ENCODE results near the gene GYG1.

GYG1 gene

GRCh38 chr3:149019580-149019979 is 28.2 kb downstream of the GYG1 start:
- no peak for DNase-seq

- no peak for DNase-seq
These were observed 29.0 kb downstream of the GYG1 start for GRCh38 chr3:149020196-149020838.

GRCh38 chr3:149020839-149021252 is 29.5 kb downstream of the GYG1 start:
- DNase-seq: no peak

- DNase-seq: no peak
These were observed 30.5 kb downstream of the GYG1 start for GRCh38 chr3:149021830-149022229.

- DNase-seq: no peak
These were observed 32.6 kb downstream of the GYG1 start for GRCh38 chr3:149023951-149024350.

- DNase-seq: no peak
These were observed 35.4 kb downstream of the GYG1 start for GRCh38 chr3:149026718-149027117.

GRCh38 chr3:149031096-149031495 is 39.8 kb downstream of the GYG1 start:
- no peak for DNase-seq

GRCh38 chr3:149037684-149038083 is 46.3 kb downstream of the GYG1 start:
- no peak for DNase-seq

- DNase-seq: no peak
These were observed 47.0 kb downstream of the GYG1 start for GRCh38 chr3:149038322-149038721.

- no peak for DNase-seq
These were observed 51.5 kb downstream of the GYG1 start for GRCh38 chr3:149042789-149043386.

GRCh38 chr3:149044339-149045083 is 53.2 kb downstream of the GYG1 start:
- DNase-seq: no peak

GRCh38 chr3:149055575-149055974 is 64.2 kb downstream of the GYG1 start:
- DNase-seq: no peak

GRCh38 chr3:149058198-149058597 is 66.9 kb downstream of the GYG1 start:
- no peak for DNase-seq

GRCh38 chr3:149058602-149059001 is 67.3 kb downstream of the GYG1 start:
- no peak for DNase-seq

- DNase-seq: no peak
These were observed 70.4 kb downstream of the GYG1 start for GRCh38 chr3:149061776-149062175.

GRCh38 chr3:149067883-149068282 is 76.5 kb downstream of the GYG1 start:
- no peak for DNase-seq
